ENCODE measurements around the gene VARS1. TPM values are rescaled to one million over a fixed set of nuclear protein-coding genes. Genes with fewer than 3 reads are reported as not detected.
"Not testable (repeated sequence)": the region's sequence is repeated elsewhere in the genome, so short reads cannot be mapped to it uniquely, and the experiment has no call there.

The VARS1 gene
- 48.3 TPM for total RNA-seq

DNA sequence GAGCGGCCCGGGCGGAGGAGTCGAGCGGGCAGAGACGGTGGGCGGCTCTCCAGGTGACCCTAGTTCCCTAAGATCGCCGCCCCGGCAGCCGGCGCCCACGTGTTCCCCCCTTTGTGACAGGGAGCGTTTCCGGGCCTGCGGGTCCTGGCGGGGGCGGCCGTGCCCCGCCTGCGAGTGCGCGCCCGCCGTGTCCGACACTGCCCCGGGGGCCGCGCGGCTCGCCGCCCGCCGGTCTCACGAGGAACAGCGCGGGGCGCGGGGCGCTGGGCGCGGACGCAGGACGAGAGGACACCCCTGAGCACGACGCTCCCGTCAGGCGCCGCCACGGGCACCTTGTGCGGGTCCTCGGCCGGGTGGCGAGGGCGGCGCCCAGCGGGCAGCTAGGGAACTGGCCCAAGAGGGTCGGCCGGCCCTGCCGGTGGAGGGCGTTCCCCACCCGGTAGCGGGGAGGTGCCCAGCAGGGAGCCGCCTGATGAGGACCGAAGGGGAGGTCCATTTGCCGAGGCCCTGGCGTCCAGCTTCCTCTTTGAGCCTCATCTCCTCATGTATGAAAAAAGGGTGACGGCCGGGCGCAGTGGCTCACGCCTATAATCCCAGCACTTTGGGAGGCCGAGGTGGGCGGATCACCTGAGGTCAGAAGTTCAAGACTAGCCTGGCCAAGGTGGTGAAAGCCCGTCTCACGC, at the start of gene VARS1:
Gene VARS1 (minus strand): TSS at position 137 of the 683 bp plus-strand sequence. CDS start 535 bp downstream, outside the sequence.
- TF ChIP-seq, protein P1, sequence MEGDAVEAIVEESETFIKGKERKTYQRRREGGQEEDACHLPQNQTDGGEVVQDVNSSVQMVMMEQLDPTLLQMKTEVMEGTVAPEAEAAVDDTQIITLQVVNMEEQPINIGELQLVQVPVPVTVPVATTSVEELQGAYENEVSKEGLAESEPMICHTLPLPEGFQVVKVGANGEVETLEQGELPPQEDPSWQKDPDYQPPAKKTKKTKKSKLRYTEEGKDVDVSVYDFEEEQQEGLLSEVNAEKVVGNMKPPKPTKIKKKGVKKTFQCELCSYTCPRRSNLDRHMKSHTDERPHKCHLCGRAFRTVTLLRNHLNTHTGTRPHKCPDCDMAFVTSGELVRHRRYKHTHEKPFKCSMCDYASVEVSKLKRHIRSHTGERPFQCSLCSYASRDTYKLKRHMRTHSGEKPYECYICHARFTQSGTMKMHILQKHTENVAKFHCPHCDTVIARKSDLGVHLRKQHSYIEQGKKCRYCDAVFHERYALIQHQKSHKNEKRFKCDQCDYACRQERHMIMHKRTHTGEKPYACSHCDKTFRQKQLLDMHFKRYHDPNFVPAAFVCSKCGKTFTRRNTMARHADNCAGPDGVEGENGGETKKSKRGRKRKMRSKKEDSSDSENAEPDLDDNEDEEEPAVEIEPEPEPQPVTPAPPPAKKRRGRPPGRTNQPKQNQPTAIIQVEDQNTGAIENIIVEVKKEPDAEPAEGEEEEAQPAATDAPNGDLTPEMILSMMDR (IDR thresholded peaks at IDR 0.05): peak; percentile 71 to 97 (median 89)
- H3K9me3 ChIP-seq: no peaks in the 10 kb centered on the region
- peak; percentile 72 to 94 for DNase-seq (ENCODE audit: low spot score in 2 of 2)
- H3K27me3 ChIP-seq: no peaks in the 10 kb centered on the region
- peaks cover 0 to 16% of the 10 kb centered on the region in 2 donors for H3K36me3 ChIP-seq
- H3K4me3 ChIP-seq: peak within 1 kb of the TSS; percentile 81 to 83
- peak within 1 kb of the TSS; percentile 88 to 92 for H3K27ac ChIP-seq
- intact Hi-C loops (cut with DNase I): loop anchor here (1.0 to 2.0 kb wide), 5 partner anchors 11 to 67 kb away; partner anchors contain the start of genes DDAH2, HSPA1A, HSPA1B and HSPA1L
- H3K4me1 ChIP-seq: peaks cover 4 to 18% of the 10 kb centered on the region in 2 donors

GRCh38 chr6:31844507-31844906, 49.0 kb upstream of the VARS1 start:
- intact Hi-C loops (cut with DNase I): no loop called here
- Histone ChIP-seq H3K4me1 (no peaks in the 10 kb centered on the region), H3K4me3 (no peak overlapping the region), H3K9me3 (no peaks in the 10 kb centered on the region), H3K27me3 (no peaks in the 10 kb centered on the region), H3K36me3 (peaks cover 6 to 20% of the 10 kb centered on the region in 2 donors), H3K27ac (no peak overlapping the region)
- TF ChIP-seq, protein P1 (IDR thresholded peaks at IDR 0.05): no peak
- DNase-seq (ENCODE audit: low spot score in 2 of 2): no peak

GRCh38 chr6:31842053-31842452, 46.5 kb upstream of the VARS1 start:
- TF ChIP-seq, protein P1 (IDR thresholded peaks at IDR 0.05): no peak

GRCh38 chr6:31839779-31840126, 44.2 kb upstream of the VARS1 start:
- intact Hi-C loops (cut with DNase I): loop anchor here (10.0 kb wide), 1 partner anchor 295 kb away; the partner anchor contains the start of genes ATP6V1G2, DDX39B and NFKBIL1
- Histone ChIP-seq H3K36me3 (peaks cover 33 to 48% of the 10 kb centered on the region in 2 donors), H3K4me1 (peaks cover 13 to 21% of the 10 kb centered on the region in 2 donors)
- H3K9me3 ChIP-seq; H3K27ac ChIP-seq; H3K27me3 ChIP-seq; DNase-seq (ENCODE audit: low spot score in 2 of 2); H3K4me3 ChIP-seq: not testable (repeated sequence)

More at GRCh38 chr6:31842053-31842452, 46.5 kb upstream of the VARS1 start:
- Histone ChIP-seq H3K9me3 (no peaks in the 10 kb centered on the region), H3K36me3 (peaks cover 30 to 44% of the 10 kb centered on the region in 2 donors), H3K27me3 (no peaks in the 10 kb centered on the region), H3K4me3 (no peak overlapping the region), H3K27ac (no peak overlapping the region), H3K4me1 (peaks cover 1 to 4% of the 10 kb centered on the region in 2 donors)
- intact Hi-C loops (cut with DNase I): no loop called here
- no peak for DNase-seq (ENCODE audit: low spot score in 2 of 2)

- intact Hi-C loops (cut with DNase I): loop anchor here (10.0 kb wide), 1 partner anchor 294 kb away; the partner anchor contains the start of genes ATP6V1G2, DDX39B and NFKBIL1
- no peak for DNase-seq (ENCODE audit: low spot score in 2 of 2)
- Histone ChIP-seq H3K27me3 (no peaks in the 10 kb centered on the region), H3K9me3 (no peaks in the 10 kb centered on the region), H3K4me3 (no peak overlapping the region), H3K4me1 (peaks cover 13 to 21% of the 10 kb centered on the region in 2 donors), H3K27ac (no peak overlapping the region), H3K36me3 (peaks cover 33 to 48% of the 10 kb centered on the region in 2 donors)
- TF ChIP-seq, protein P1 (IDR thresholded peaks at IDR 0.05): no peak
Measured at GRCh38 chr6:31838968-31839367, 43.4 kb upstream of the VARS1 start.

GRCh38 chr6:31838114-31838553, 42.6 kb upstream of the VARS1 start:
- DNase-seq (ENCODE audit: low spot score in 2 of 2); H3K9me3 ChIP-seq; H3K27me3 ChIP-seq: not testable (repeated sequence)
- intact Hi-C loops (cut with DNase I): loop anchor here (10.0 kb wide), 1 partner anchor 293 kb away; the partner anchor contains the start of genes ATP6V1G2, DDX39B and NFKBIL1
- Histone ChIP-seq H3K4me1 (peaks cover 13 to 29% of the 10 kb centered on the region in 2 donors), H3K27ac (peak overlapping the region in 1 of 2 donors; percentile 84), H3K4me3 (peak overlapping the region in 1 of 2 donors; percentile 80), H3K36me3 (peaks cover 33 to 48% of the 10 kb centered on the region in 2 donors)

Measured in ascending aorta (tissue), 2 donors.